AG09309 (cell line): Measurements from ENCODE around the gene HOXA6.
A peak's percentile ranks its signal among the peaks of the same experiment; 100 is the strongest.

Source experiments
- DNase-seq: peaks from one replicate; pipeline ENCODE4 v3.0.0-alpha.2; 2010; ENCODE audit warnings: low read depth
- H3K4me3 ChIP-seq: 2 replicates; pipeline ENCODE4 v1.5.1; 2011; ENCODE audit warnings: mild to moderate bottlenecking, low read depth, low read length, moderate library complexity; ENCODE audit not compliant: control insufficient read depth
- CTCF ChIP-seq: IDR thresholded peaks from 2 replicates; pipeline ENCODE4 v1.5.1; 2011; ENCODE audit warnings: mild to moderate bottlenecking, low read depth, low read length, inconsistent platforms; ENCODE audit not compliant: insufficient read depth, control insufficient read depth; ENCODE audit errors: missing control alignments

Gene HOXA6

GRCh38 chr7:27155816-27156507 is 8.4 kb upstream of the HOXA6 start:
- no peak for TF ChIP-seq CTCF
- H3K4me3 ChIP-seq: peak overlapping the region; percentile 73
- DNase-seq: no peak

GRCh38 chr7:27154901-27155815 is 7.6 kb upstream of the HOXA6 start:
- H3K4me3 ChIP-seq: peak overlapping the region; percentile 73

GRCh38 chr7:27154369-27154768 is 6.8 kb upstream of the HOXA6 start:
- TF ChIP-seq CTCF: no peak
- no peak for DNase-seq
- H3K4me3 ChIP-seq: no peak overlapping the region

More at GRCh38 chr7:27154901-27155815, 7.6 kb upstream of the HOXA6 start:
- TF ChIP-seq CTCF: no peak
- no peak for DNase-seq

GRCh38 chr7:27153526-27153925 is 6.0 kb upstream of the HOXA6 start:
- TF ChIP-seq CTCF: no peak
- no peak for DNase-seq

GRCh38 chr7:27152816-27153442 is 5.4 kb upstream of the HOXA6 start:
- no peak for DNase-seq
- H3K4me3 ChIP-seq: no peak overlapping the region
- TF ChIP-seq CTCF: no peak

More at GRCh38 chr7:27153526-27153925, 6.0 kb upstream of the HOXA6 start:
- H3K4me3 ChIP-seq: no peak overlapping the region

- peak within 1 kb of the TSS; percentile 65 for H3K4me3 ChIP-seq
- TF ChIP-seq CTCF: no peak
- no peak for DNase-seq
Measured at GRCh38 chr7:27151931-27152815, 4.6 kb upstream of the HOXA6 start, which contains the start of gene HOXA3. Gene HOXA3, minus strand, starts transcription at chr7:27152583. Its CDS starts 41,943 bp downstream, at chr7:27110640.
